ENCODE measurements around the gene DYNC1H1.

DNA sequence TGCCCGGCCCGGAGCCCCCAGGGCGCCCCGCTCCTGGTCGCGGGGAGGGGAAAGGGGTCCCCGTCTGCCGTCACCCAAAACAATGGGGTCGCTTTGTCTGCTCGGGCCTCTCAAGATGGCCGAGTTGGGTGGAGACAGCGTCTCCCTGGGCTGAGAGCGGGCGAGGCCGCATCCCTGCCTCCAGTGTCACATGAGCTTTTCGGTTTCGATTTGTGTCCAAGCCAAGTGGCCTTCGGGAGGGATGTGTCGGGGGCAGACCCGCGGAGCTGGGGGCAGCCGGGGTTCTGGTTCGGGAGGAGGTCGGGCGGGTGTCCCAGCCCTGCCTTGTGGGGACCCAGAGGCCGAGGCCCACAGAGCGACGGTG lies 790 bp downstream of the DYNC1H1 start:
- TF ChIP-seq, protein P1, sequence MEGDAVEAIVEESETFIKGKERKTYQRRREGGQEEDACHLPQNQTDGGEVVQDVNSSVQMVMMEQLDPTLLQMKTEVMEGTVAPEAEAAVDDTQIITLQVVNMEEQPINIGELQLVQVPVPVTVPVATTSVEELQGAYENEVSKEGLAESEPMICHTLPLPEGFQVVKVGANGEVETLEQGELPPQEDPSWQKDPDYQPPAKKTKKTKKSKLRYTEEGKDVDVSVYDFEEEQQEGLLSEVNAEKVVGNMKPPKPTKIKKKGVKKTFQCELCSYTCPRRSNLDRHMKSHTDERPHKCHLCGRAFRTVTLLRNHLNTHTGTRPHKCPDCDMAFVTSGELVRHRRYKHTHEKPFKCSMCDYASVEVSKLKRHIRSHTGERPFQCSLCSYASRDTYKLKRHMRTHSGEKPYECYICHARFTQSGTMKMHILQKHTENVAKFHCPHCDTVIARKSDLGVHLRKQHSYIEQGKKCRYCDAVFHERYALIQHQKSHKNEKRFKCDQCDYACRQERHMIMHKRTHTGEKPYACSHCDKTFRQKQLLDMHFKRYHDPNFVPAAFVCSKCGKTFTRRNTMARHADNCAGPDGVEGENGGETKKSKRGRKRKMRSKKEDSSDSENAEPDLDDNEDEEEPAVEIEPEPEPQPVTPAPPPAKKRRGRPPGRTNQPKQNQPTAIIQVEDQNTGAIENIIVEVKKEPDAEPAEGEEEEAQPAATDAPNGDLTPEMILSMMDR (IDR thresholded peaks at IDR 0.05): no peak
- TF ChIP-seq POLR2A (IDR thresholded peaks at IDR 0.05): no peak
